ENCODE results near the gene CEP170B.
"Not testable (repeated sequence)": the region's sequence is repeated elsewhere in the genome, so short reads cannot be mapped to it uniquely, and the experiment has no call there.

Gene CEP170B

GRCh38 chr14:104942586-104942985, 77.5 kb downstream of the CEP170B start:
- no peak for TF ChIP-seq CTCF (IDR thresholded peaks at IDR 0.05; ENCODE audit: low read depth, low read length, missing control alignments)
- Histone ChIP-seq H3K27me3 (replicated peaks) (no peaks in the 10 kb centered on the region), H3K4me3 (ENCODE audit: low read depth, low read length) (no peak overlapping the region), H3K27ac (no peak overlapping the region), H3K36me3 (replicated peaks) (no peaks in the 10 kb centered on the region)
- in situ Hi-C loops (cut with HindIII; ENCODE audit: low pct_ligation_motif_present, low sequenced_read_pairs), result no loop called here
- DNase-seq, result no peak

GRCh38 chr14:104943216-104944015, 78.3 kb downstream of the CEP170B start:
- DNase-seq; H3K4me3 ChIP-seq (ENCODE audit: low read depth, low read length); H3K27ac ChIP-seq; H3K36me3 ChIP-seq (replicated peaks); in situ Hi-C loops (cut with HindIII; ENCODE audit: low pct_ligation_motif_present, low sequenced_read_pairs); H3K27me3 ChIP-seq (replicated peaks): not testable (repeated sequence)

DNA sequence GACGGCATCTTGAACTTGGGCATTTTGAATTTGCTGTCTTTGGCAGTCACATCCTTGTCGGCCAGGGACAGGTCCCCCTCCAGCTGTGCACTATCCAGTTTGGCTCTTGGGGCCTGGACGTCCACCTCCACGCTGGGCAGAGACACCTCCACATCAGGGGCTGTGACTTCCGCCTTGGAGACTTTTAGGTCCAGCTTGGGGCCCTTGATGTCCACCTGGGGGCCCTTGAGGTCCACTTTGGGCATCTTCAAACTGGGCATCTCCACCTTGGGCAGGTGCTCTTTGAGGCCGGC, 78.9 kb downstream of the CEP170B start:
- H3K36me3 ChIP-seq (replicated peaks); in situ Hi-C loops (cut with HindIII; ENCODE audit: low pct_ligation_motif_present, low sequenced_read_pairs); H3K27ac ChIP-seq; DNase-seq; H3K27me3 ChIP-seq (replicated peaks); H3K4me3 ChIP-seq (ENCODE audit: low read depth, low read length): not testable (repeated sequence)

DNA sequence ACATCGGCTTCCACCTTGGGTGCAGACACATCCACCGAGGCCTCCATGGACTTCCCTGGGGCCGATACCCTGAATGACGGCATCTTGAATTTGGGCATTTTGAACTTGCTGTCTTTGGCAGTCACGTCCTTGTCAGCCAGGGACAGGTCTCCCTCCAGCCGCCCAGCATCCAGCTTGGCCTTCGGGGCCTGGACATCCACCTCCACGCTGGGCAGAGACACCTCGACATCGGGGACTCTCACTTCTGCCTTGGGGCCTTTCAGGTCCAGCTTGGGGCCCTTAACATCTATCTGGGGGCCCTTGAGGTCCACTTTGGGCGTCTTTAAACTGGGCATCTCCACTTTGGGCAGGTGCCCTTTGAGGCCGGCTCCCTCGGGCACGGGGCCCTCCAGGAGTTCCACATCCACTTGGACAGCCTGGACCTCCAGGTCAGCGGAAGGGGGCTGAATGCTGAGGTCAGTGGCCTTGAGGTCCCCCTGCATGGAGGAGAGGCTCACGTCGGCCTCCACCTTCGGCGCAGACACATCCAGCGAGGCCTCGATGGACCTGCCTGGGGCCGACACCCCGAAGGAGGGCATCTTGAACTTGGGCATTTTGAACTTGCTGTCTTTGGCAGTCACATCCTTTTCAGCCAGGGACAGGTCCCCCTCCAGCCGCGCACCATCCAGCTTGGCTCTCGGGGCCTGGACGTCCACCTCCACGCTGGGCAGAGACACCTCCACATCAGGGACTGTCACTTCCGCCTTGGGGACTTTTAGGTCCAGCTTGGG, 79.6 kb downstream of the CEP170B start:
- in situ Hi-C loops (cut with HindIII; ENCODE audit: low pct_ligation_motif_present, low sequenced_read_pairs); H3K27me3 ChIP-seq (replicated peaks); H3K27ac ChIP-seq; H3K36me3 ChIP-seq (replicated peaks); H3K4me3 ChIP-seq (ENCODE audit: low read depth, low read length); DNase-seq: not testable (repeated sequence)

DNA sequence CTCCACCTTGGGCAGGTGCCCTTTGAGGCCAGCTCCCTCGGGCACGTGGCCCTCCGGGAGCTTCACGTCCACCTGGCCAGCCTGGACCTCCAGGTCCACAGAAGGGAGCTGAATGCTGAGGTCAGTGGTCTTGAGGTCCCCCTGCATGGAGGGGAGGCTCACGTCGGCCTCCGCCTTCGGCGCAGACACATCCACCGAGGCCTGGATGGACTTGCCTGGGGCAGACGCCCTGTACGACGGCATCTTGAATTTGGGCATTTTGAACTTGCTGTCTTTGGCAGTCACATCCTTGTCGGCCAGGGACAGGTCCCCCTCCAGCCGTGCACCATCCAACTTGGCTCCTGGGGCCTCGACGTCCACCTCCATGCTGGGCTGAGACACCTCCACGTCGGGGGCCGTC, 80.2 kb downstream of the CEP170B start:
- H3K27ac ChIP-seq; H3K27me3 ChIP-seq (replicated peaks); H3K4me3 ChIP-seq (ENCODE audit: low read depth, low read length); H3K36me3 ChIP-seq (replicated peaks); in situ Hi-C loops (cut with HindIII; ENCODE audit: low pct_ligation_motif_present, low sequenced_read_pairs); DNase-seq: not testable (repeated sequence)

Measured in brain microvascular endothelial cell (primary cell).